ENCODE results near the gene MAP4K2. TPM values are rescaled to one million over a fixed set of nuclear protein-coding genes. Genes with fewer than 3 reads are reported as not detected.

MAP4K2 gene
- total RNA-seq, 4 donors from 2014 or later, result 10.2 to 49.1 (median 24.4) TPM

DNA sequence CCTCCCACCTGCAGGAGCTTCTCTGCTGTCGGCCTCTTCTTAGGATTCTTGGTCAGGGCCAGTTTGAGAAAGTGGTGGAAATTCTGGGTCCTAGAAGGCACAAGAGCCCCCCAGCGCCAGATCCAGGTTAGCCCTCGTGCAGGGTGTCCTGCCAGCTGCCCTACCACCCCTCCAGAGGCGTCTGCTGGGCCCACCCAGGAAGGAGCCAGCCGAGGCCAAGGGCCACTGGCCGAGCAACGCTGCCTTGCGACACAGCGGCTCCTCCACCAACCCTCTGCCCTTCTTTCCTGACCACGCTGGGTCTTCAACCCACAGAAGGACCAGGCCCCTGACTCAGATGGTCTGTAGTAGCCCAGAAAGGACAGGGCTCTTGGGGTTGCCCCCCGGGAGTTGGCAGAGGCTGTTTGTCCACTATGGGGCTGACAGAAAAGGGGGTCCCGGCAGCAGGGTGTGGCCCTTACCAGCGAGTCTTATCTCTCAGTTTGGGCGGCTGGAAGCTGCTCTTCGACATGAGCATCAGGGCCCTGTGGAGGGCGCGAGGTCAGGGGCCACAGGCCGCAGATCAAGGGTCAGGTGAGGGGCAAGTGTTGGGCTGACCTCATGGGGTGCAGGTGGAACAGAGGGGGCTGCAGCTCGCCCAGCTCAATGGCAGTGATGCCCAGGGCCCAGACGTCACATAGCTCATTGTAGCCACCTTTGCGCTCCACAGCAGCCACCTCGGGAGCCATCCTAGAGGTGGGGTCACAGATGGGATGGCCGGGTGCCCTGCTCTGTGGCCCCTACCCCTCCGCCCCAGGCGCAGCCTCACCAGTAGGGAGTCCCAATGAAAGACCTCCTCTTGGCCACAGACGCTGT, 2.5 kb downstream of the MAP4K2 start:
- TF ChIP-seq CTCF (IDR thresholded peaks at IDR 0.05), result no peak
- TF ChIP-seq POLR2A (IDR thresholded peaks at IDR 0.05), result no peak
- Histone ChIP-seq H3K9me3 (no peaks in the 10 kb centered on the region), H3K27me3 (no peaks in the 10 kb centered on the region), H3K4me1 (peaks cover 6 to 8% of the 10 kb centered on the region in 2 donors), H3K36me3 (no peaks in the 10 kb centered on the region), H3K27ac (no peak overlapping the region), H3K4me3 (no peak overlapping the region)
- intact Hi-C loops (cut with DNase I; ENCODE audit: low total_unique reads), result no loop called here
- no peak for DNase-seq

DNA sequence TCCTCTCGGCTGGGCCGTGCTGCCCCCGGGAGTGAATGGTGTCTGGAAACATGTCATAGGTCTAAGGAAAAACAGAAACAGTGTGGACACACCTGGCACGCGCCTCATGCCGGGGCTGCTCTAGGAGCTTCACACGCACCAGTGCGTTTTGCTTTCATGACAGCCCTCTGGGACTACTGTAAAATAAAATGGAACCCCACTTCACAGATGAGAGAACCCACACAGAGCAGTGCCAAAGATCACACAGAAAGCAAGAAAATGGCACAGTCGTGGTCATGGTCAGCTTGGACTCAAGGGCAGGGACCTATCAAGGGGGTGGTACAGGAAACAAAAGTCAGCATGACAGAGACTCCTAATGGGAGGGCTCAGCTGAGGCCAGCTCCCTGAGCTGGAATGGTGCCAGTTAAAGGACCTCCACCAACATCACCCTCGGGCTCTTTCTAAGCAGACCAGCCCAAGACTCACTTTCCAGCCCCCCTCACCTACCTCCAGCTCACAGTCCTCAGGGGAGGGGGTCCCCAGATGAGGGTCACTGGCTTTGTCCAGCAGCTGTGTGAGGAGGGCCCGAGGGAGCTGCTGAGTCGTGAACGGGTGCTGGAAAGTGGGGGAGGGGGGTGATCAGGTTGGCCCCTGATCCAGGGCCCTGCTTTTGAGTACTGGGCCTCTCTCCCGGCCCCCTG, 3.3 kb downstream of the MAP4K2 start:
- Histone ChIP-seq H3K9me3 (no peaks in the 10 kb centered on the region), H3K36me3 (no peaks in the 10 kb centered on the region)
- no peak for DNase-seq

GRCh38 chr11:64799256-64799622, 3.8 kb downstream of the MAP4K2 start:
- Histone ChIP-seq H3K4me1 (peaks cover 5% of the 10 kb centered on the region in 2 donors), H3K27me3 (no peaks in the 10 kb centered on the region), H3K9me3 (no peaks in the 10 kb centered on the region), H3K4me3 (no peak overlapping the region), H3K27ac (no peak overlapping the region), H3K36me3 (no peaks in the 10 kb centered on the region)
- no peak for DNase-seq
- TF ChIP-seq CTCF (IDR thresholded peaks at IDR 0.05) (no peak), POLR2A (IDR thresholded peaks at IDR 0.05) (no peak)
- intact Hi-C loops (cut with DNase I; ENCODE audit: low total_unique reads), result no loop called here

More for the DNA sequence above, 3.3 kb downstream of the MAP4K2 start:
- Histone ChIP-seq H3K4me3 (no peak overlapping the region), H3K4me1 (peaks cover 6 to 8% of the 10 kb centered on the region in 2 donors), H3K27ac (no peak overlapping the region), H3K27me3 (no peaks in the 10 kb centered on the region)
- TF ChIP-seq POLR2A (IDR thresholded peaks at IDR 0.05) (no peak), CTCF (IDR thresholded peaks at IDR 0.05) (no peak)
- intact Hi-C loops (cut with DNase I; ENCODE audit: low total_unique reads), result no loop called here

GRCh38 chr11:64796757-64797541, 6.1 kb downstream of the MAP4K2 start:
- Histone ChIP-seq H3K9me3 (no peaks in the 10 kb centered on the region), H3K36me3 (no peaks in the 10 kb centered on the region), H3K27me3 (no peaks in the 10 kb centered on the region), H3K27ac (no peak overlapping the region), H3K4me3 (no peak overlapping the region), H3K4me1 (no peaks in the 10 kb centered on the region)
- intact Hi-C loops (cut with DNase I; ENCODE audit: low total_unique reads), result no loop called here
- DNase-seq, result no peak
- no peak for TF ChIP-seq CTCF (IDR thresholded peaks at IDR 0.05)
- no peak for TF ChIP-seq POLR2A (IDR thresholded peaks at IDR 0.05)

All from uterus (tissue), 4 donors.